Measurements from ENCODE around the gene PAPPA.

DNA sequence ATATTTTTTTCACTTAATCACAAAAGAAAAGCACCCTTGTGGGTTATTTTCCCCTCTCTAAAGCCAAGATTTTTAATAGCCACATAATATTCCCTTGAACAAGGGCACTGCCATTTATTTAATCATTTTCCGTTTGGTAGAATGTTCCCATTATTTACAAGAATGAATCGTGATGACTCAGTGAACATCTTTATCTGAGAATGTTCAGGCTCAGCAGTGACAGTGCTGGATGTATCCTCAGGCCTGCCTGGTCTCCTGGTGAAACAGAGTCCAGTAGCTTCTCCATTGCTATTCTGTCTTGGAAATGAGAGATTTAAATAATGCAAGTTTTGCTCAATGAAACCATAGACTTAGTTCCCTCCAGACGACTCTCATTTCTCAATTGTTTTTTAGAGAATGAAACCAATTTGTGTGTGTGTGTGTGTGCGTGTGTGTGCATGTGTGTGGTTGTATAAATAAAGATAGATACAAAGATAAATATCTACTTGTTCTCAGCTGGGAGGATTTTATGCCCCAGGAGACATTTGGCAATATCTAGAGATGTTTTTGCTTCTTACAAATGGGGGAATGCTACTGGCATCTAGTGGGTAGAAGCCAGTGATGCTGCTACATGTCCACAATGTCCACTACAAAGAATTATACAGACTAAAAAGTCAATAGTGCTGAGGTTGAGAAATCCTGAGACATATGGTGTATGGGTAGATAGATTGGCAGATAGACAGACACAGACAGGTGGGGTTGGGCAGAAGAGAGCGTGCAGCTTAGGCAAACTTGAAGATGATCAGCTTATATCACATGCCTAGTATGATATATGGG is 55.0 kb downstream of the PAPPA start:
- TF ChIP-seq POLR2A (IDR thresholded peaks at IDR 0.05), result no peak
- TF ChIP-seq, protein P1, sequence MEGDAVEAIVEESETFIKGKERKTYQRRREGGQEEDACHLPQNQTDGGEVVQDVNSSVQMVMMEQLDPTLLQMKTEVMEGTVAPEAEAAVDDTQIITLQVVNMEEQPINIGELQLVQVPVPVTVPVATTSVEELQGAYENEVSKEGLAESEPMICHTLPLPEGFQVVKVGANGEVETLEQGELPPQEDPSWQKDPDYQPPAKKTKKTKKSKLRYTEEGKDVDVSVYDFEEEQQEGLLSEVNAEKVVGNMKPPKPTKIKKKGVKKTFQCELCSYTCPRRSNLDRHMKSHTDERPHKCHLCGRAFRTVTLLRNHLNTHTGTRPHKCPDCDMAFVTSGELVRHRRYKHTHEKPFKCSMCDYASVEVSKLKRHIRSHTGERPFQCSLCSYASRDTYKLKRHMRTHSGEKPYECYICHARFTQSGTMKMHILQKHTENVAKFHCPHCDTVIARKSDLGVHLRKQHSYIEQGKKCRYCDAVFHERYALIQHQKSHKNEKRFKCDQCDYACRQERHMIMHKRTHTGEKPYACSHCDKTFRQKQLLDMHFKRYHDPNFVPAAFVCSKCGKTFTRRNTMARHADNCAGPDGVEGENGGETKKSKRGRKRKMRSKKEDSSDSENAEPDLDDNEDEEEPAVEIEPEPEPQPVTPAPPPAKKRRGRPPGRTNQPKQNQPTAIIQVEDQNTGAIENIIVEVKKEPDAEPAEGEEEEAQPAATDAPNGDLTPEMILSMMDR (IDR thresholded peaks at IDR 0.05), result no peak
